OCI-LY1 (cell line): ENCODE measurements around the gene ENPEP.
A peak's percentile ranks its signal among the peaks of the same experiment; 100 is the strongest.
"Not testable (repeated sequence)": the region's sequence is repeated elsewhere in the genome, so short reads cannot be mapped to it uniquely, and the experiment has no call there.

Experiments used
- H2AFZ ChIP-seq: fragments of 200-600 bp; sonication (generic), shearing (Covaris generic); 2 replicates; pipeline ENCODE4 v1.6.0; 2014; ENCODE audit warnings: antibody characterized with exemption, mild to moderate bottlenecking, low read length
- H3F3A ChIP-seq: fragments of 200-600 bp; sonication (generic), shearing (Covaris generic); 2 replicates; pipeline ENCODE4 v1.6.0; 2014; ENCODE audit warnings: mild to moderate bottlenecking, antibody characterized with exemption, low read length, moderate library complexity; ENCODE audit not compliant: insufficient read depth
- H3K27ac ChIP-seq: fragments of 200-600 bp; sonication (generic); 2 replicates; pipeline ENCODE4 v1.5.1; 2014; ENCODE audit warnings: low read length, mixed run types, mild to moderate bottlenecking, low read depth; ENCODE audit not compliant: poor library complexity, severe bottlenecking
- H3K27me3 ChIP-seq: fragments of 200-600 bp; sonication (generic); 2 replicates; pipeline ENCODE4 v1.6.0; 2014; ENCODE audit warnings: antibody characterized with exemption, mild to moderate bottlenecking, low read length, moderate library complexity; ENCODE audit not compliant: insufficient read depth
- H3K36me3 ChIP-seq: fragments of 200-600 bp; sonication (generic); 2 replicates; pipeline ENCODE4 v1.6.1; 2014; ENCODE audit warnings: mild to moderate bottlenecking, antibody characterized with exemption, low read length, moderate library complexity, mixed read lengths; ENCODE audit not compliant: insufficient read depth
- H3K4me1 ChIP-seq: fragments of 200-600 bp; sonication (generic); 2 replicates; pipeline ENCODE4 v1.5.1; 2014; ENCODE audit warnings: mild to moderate bottlenecking, low read length, moderate library complexity; ENCODE audit not compliant: insufficient read depth, severe bottlenecking
- H3K4me2 ChIP-seq: fragments of 200-600 bp; sonication (generic), shearing (Covaris generic); 2 replicates; pipeline ENCODE4 v1.6.1; 2014; ENCODE audit warnings: low read length
- H3K4me3 ChIP-seq: fragments of 200-600 bp; sonication (generic); 2 replicates; pipeline ENCODE4 v1.5.1; 2014; ENCODE audit warnings: low read length, low read depth, mild to moderate bottlenecking, mixed read lengths; ENCODE audit not compliant: poor library complexity, severe bottlenecking
- H3K79me2 ChIP-seq: fragments of 200-600 bp; shearing (Covaris generic); 2 replicates; pipeline ENCODE4 v1.6.1; 2016; ENCODE audit warnings: mixed run types, low read length, mixed read lengths; ENCODE audit not compliant: insufficient read depth
- H3K9ac ChIP-seq: fragments of 200-600 bp; sonication (generic), shearing (Covaris generic); 2 replicates; pipeline ENCODE4 v1.6.1; 2014; ENCODE audit warnings: mild to moderate bottlenecking, low read length, mixed read lengths
- H3K9me2 ChIP-seq: fragments of 200-600 bp; sonication (generic), shearing (Covaris generic); 2 replicates; pipeline ENCODE4 v1.6.1; 2014; ENCODE audit warnings: low read depth, mild to moderate bottlenecking, low read length, mixed read lengths
- H3K9me3 ChIP-seq: fragments of 200-600 bp; shearing (Covaris generic); 2 replicates; pipeline ENCODE4 v1.6.1; 2014; ENCODE audit warnings: low read length, mixed read lengths
- H4K20me1 ChIP-seq: fragments of 200-600 bp; sonication (generic), shearing (Covaris generic); 2 replicates; pipeline ENCODE4 v1.6.0; 2016; ENCODE audit warnings: mild to moderate bottlenecking, low read length; ENCODE audit not compliant: insufficient read depth
- EZH2 ChIP-seq: fragments of 200-600 bp; sonication (generic), shearing (Covaris generic); IDR thresholded peaks from 2 replicates; pipeline ENCODE4 v1.8.0; 2017; ENCODE audit warnings: borderline replicate concordance, mixed run types, mild to moderate bottlenecking, antibody characterized with exemption, low read length, moderate library complexity, mixed read lengths
- TF ChIP-seq, protein P1 (sequence below): fragments of 200-600 bp; sonication (generic), shearing (Covaris generic); IDR thresholded peaks from 2 replicates; pipeline ENCODE4 v1.5.1; 2017; ENCODE audit warnings: mild to moderate bottlenecking, antibody characterized with exemption, low read length, moderate library complexity, mixed read lengths

Gene ENPEP

DNA sequence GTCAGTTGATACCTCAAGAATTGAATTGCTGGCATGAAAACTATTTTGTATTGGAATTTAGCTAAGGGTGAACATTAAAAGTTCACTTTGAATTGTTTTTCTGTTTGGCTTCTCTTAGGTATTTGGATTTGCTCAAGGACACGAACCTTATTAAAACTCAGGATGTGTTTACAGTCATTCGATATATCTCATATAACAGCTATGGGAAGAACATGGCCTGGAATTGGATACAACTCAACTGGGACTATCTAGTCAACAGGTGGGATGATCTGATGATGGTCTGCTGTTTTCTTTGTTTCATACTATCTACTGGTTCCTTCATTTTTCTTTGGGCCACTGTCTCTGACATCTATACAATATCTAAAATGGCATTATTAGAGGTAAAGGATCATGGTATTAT is 77.2 kb downstream of the ENPEP start:
- Histone ChIP-seq H3K4me3 (no peak overlapping the region), H3K27ac (no peak overlapping the region), H3K36me3 (no peaks in the 10 kb centered on the region), H3K4me2 (no peak overlapping the region), H3K9ac (no peak overlapping the region), H3F3A (no peaks in the 10 kb centered on the region), H3K9me3 (no peaks in the 10 kb centered on the region), H3K27me3 (no peaks in the 10 kb centered on the region), H2AFZ (no peak overlapping the region), H4K20me1 (no peaks in the 10 kb centered on the region), H3K79me2 (no peaks in the 10 kb centered on the region), H3K4me1 (no peaks in the 10 kb centered on the region), H3K9me2 (no peaks in the 10 kb centered on the region)
- TF ChIP-seq, protein P1, sequence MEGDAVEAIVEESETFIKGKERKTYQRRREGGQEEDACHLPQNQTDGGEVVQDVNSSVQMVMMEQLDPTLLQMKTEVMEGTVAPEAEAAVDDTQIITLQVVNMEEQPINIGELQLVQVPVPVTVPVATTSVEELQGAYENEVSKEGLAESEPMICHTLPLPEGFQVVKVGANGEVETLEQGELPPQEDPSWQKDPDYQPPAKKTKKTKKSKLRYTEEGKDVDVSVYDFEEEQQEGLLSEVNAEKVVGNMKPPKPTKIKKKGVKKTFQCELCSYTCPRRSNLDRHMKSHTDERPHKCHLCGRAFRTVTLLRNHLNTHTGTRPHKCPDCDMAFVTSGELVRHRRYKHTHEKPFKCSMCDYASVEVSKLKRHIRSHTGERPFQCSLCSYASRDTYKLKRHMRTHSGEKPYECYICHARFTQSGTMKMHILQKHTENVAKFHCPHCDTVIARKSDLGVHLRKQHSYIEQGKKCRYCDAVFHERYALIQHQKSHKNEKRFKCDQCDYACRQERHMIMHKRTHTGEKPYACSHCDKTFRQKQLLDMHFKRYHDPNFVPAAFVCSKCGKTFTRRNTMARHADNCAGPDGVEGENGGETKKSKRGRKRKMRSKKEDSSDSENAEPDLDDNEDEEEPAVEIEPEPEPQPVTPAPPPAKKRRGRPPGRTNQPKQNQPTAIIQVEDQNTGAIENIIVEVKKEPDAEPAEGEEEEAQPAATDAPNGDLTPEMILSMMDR, result no peak
- TF ChIP-seq EZH2, result no peak

DNA sequence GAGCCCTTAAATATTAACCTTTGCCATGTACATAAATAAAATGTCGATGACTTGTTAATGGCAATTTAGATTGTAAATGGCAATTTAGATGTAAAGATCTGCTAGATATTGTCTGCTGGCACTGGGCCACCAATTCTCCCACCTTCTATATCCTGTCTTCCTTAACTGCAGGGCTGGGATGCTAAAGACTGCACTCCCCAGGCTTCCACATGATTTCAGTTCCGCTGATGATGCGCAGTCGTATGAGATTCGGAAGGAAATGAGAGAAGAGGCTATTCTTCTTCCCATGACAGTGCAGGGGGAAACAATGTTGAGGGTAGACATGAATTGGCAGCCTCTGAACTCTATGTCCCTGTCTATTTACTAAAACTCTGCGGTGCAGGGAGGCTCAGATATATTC is 91.3 kb downstream of the ENPEP start:
- Histone ChIP-seq H3K4me3 (no peak overlapping the region), H3K36me3 (no peaks in the 10 kb centered on the region), H3F3A (no peaks in the 10 kb centered on the region), H3K79me2 (no peaks in the 10 kb centered on the region), H3K9ac (no peak overlapping the region), H3K27ac (no peak overlapping the region), H3K4me1 (no peaks in the 10 kb centered on the region), H2AFZ (no peak overlapping the region), H4K20me1 (no peaks in the 10 kb centered on the region), H3K4me2 (no peak overlapping the region), H3K27me3 (no peaks in the 10 kb centered on the region), H3K9me2 (no peaks in the 10 kb centered on the region), H3K9me3 (no peaks in the 10 kb centered on the region)
- TF ChIP-seq, protein P1, result no peak
- TF ChIP-seq EZH2, result no peak

DNA sequence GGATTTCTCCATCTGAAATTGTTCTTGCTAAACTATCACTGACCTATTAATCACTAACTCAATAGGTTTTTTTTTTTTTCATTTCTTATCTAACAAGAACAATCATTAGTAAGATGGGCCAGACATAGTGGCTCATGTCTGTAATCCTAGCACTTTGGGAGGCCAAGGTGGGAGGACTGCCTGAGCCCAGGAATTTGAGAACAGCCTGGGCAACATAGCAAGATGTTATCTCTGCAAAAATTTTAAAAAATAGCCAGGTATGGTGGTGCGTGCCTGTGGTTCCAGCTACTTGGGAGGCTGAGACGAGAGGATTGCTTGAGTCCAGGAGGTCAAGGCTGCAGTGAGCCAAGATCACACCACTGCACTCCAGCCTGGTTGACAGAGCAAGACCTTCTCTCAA is 100.7 kb downstream of the ENPEP start:
- not testable (repeated sequence) for H3F3A ChIP-seq, H3K4me1 ChIP-seq, H3K27ac ChIP-seq, H2AFZ ChIP-seq, H3K9ac ChIP-seq, H3K36me3 ChIP-seq, H3K79me2 ChIP-seq, H4K20me1 ChIP-seq, H3K4me2 ChIP-seq, H3K4me3 ChIP-seq, H3K9me3 ChIP-seq, H3K27me3 ChIP-seq, H3K9me2 ChIP-seq

DNA sequence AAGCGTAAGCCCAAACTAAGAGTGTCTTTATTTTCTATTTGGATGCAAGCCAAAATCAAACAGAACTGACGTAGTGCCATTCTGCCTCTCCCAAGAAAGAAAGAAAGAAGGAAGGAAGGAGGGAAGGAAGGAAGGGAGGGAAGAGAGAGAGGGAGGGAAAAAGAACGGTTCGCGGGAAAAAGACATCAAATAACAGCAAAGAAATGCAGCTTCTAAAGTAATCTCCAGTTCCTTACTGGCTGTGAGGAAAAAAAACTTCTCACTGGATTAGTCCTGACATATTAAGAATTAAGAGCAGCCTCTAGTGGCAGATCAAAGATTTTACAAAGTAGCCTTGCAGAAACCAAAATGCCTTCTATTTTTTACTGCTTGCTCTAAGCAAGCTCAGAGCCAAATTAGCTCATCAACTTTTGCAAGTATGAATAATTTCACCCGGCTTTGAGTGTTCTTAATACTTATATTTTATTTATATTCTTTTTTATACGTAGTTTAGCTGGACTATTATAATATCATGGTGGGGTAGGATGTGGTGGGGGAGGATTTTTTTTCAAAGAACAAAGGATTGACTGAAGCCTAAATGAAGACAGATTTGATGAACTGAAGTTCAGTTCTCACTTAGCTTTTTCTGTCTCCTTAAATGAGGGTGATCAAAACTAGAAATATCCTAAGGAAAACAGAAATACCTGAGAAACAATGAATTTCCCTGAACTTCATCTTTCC is 110.3 kb downstream of the ENPEP start:
- no peak overlapping the region for H3K4me2 ChIP-seq

More for the DNA sequence above, 110.3 kb downstream of the ENPEP start:
- Histone ChIP-seq H4K20me1 (no peaks in the 10 kb centered on the region), H3K27me3 (no peaks in the 10 kb centered on the region), H2AFZ (no peak overlapping the region), H3K4me1 (no peaks in the 10 kb centered on the region), H3K4me3 (no peak overlapping the region), H3K27ac (no peak overlapping the region), H3K36me3 (no peaks in the 10 kb centered on the region), H3K9ac (no peak overlapping the region), H3K79me2 (no peaks in the 10 kb centered on the region), H3K9me3 (no peaks in the 10 kb centered on the region), H3F3A (no peaks in the 10 kb centered on the region), H3K9me2 (no peaks in the 10 kb centered on the region)
- TF ChIP-seq EZH2, result no peak
- TF ChIP-seq, protein P1, result peak; percentile 51
